SU-DHL-6 (cell line): ENCODE measurements around the gene UBE2A.
A peak's percentile ranks its signal among the peaks of the same experiment; 100 is the strongest.

ENCODE experiments used
- H2AFZ ChIP-seq: fragments of 200-600 bp; sonication (generic); 2 replicates; pipeline ENCODE4 v1.6.1; 2014; ENCODE audit warnings: low read depth, mild to moderate bottlenecking, moderate library complexity, mixed read lengths, antibody characterized with exemption, low read length; ENCODE audit not compliant: severe bottlenecking
- H3F3A ChIP-seq: fragments of 200-600 bp; shearing (Covaris generic); 2 replicates; pipeline ENCODE4 v1.6.0; 2016; ENCODE audit warnings: antibody characterized with exemption, mild to moderate bottlenecking; ENCODE audit not compliant: insufficient read depth
- H3K27ac ChIP-seq: fragments of 200-600 bp; sonication (generic); 2 replicates; pipeline ENCODE4 v1.5.1; 2016; ENCODE audit warnings: low read depth, mild to moderate bottlenecking, low read length, moderate library complexity, mixed read lengths
- H3K27me3 ChIP-seq: fragments of 200-600 bp; sonication (generic), shearing (Covaris generic); 2 replicates; pipeline ENCODE4 v1.6.0; 2014; ENCODE audit warnings: mild to moderate bottlenecking, low read length
- H3K36me3 ChIP-seq: fragments of 200-600 bp; sonication (generic); 2 replicates; pipeline ENCODE4 v1.6.1; 2014; ENCODE audit warnings: mild to moderate bottlenecking, low read length, mixed read lengths
- H3K4me2 ChIP-seq: fragments of 300-600, 200-600 bp; shearing (Covaris generic), sonication (generic); 2 replicates; pipeline ENCODE4 v1.6.0; 2014; ENCODE audit warnings: low read length, low read depth, mild to moderate bottlenecking; ENCODE audit not compliant: poor library complexity, severe bottlenecking
- H3K4me3 ChIP-seq: fragments of 200-600 bp; sonication (generic); 2 replicates; pipeline ENCODE4 v1.5.1; 2014; ENCODE audit warnings: antibody characterized with exemption, low read length, mild to moderate bottlenecking, mixed read lengths; ENCODE audit not compliant: insufficient read depth, poor library complexity, severe bottlenecking
- H3K79me2 ChIP-seq: fragments of 200-600 bp; sonication (generic); 2 replicates; pipeline ENCODE4 v1.6.1; 2014; ENCODE audit warnings: mild to moderate bottlenecking, low read length, moderate library complexity; ENCODE audit not compliant: insufficient read depth
- H3K9ac ChIP-seq: fragments of 200-600 bp; sonication (generic); 2 replicates; pipeline ENCODE4 v1.7.0; 2014; ENCODE audit warnings: mild to moderate bottlenecking, low read length
- H3K9me2 ChIP-seq: fragments of 200-600 bp; sonication (generic); replicated peaks from 2 replicates; pipeline ENCODE4 v1.6.1; 2014; ENCODE audit warnings: low read length; ENCODE audit not compliant: insufficient read depth
- H3K9me3 ChIP-seq: fragments of 200-600 bp; sonication (generic); 2 replicates; pipeline ENCODE4 v1.6.1; 2014; ENCODE audit warnings: low read length, mixed read lengths; ENCODE audit not compliant: insufficient read depth
- H4K20me1 ChIP-seq: fragments of 200-600 bp; sonication (generic); 2 replicates; pipeline ENCODE4 v1.6.1; 2014; ENCODE audit warnings: low read depth, mild to moderate bottlenecking, antibody characterized with exemption, low read length, moderate library complexity, mixed read lengths
- CTCF ChIP-seq: fragments of 200-600 bp; sonication (generic); IDR thresholded peaks from one replicate; pipeline ENCODE4 v1.5.1; 2017; ENCODE audit warnings: antibody characterized with exemption, mild to moderate bottlenecking, low read length, moderate library complexity; ENCODE audit not compliant: insufficient read depth, poor library complexity, severe bottlenecking
- EZH2phosphoT487 ChIP-seq: fragments of 200-600 bp; sonication (generic), shearing (Covaris generic); conservative IDR thresholded peaks from 2 replicates; pipeline ENCODE4 v1.6.1; 2018; ENCODE audit warnings: mild to moderate bottlenecking, antibody characterized with exemption, low read length, moderate library complexity, mixed read lengths

UBE2A gene

DNA sequence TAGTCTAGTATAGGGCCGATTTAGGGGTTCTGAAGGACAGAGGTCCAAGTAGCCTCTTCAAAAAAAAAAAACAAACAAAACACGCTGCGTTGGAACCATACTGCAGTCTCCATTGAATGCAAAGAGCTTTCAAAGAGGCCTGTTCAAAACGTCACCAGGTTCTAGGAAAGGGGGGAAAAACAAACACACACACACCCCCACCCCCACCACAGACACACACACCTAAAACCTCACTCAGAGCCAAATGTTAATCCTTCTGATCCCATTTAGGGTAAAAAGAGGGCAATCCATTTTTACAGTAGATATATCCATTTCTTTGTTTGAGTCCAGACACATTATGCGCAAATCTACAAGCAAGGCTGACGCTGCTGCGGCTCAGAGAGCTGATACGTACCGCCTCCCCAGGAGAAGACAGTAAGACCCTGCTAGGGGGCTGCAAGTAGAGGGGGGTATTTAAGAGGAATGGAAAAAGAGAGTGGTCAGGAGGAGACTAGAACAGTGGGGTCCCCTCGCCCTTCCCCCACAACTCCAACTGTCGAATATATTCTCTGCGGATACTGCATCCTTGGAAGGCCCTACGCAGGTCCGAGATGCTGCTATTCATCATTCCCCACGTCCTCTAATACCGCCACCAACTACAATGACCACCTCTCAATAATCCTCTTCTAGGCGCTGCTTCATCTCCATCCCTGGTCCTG, 30.6 kb downstream of the UBE2A start:
- H3K79me2 ChIP-seq = peaks cover 52% of the 10 kb centered on the region
- H3K9ac ChIP-seq = peak overlapping the region; percentile 95
- TF ChIP-seq CTCF (no peak), EZH2phosphoT487 (no peak)
- peak overlapping the region; percentile 81 for H3K27ac ChIP-seq
- no peaks in the 10 kb centered on the region for H3K9me3 ChIP-seq
- no peak overlapping the region for H2AFZ ChIP-seq
- H3K4me2 ChIP-seq = peak overlapping the region; percentile 79
- H3K4me3 ChIP-seq = peak overlapping the region; percentile 86
- H3K36me3 ChIP-seq = no peaks in the 10 kb centered on the region
- no peaks in the 10 kb centered on the region for H3F3A ChIP-seq
- no peaks in the 10 kb centered on the region for H3K27me3 ChIP-seq
- H3K9me2 ChIP-seq = no peaks in the 10 kb centered on the region
- 0 out of 2 replicates have a peak, but pooled peaks cover 5% of the 10 kb centered on the region for H4K20me1 ChIP-seq

DNA sequence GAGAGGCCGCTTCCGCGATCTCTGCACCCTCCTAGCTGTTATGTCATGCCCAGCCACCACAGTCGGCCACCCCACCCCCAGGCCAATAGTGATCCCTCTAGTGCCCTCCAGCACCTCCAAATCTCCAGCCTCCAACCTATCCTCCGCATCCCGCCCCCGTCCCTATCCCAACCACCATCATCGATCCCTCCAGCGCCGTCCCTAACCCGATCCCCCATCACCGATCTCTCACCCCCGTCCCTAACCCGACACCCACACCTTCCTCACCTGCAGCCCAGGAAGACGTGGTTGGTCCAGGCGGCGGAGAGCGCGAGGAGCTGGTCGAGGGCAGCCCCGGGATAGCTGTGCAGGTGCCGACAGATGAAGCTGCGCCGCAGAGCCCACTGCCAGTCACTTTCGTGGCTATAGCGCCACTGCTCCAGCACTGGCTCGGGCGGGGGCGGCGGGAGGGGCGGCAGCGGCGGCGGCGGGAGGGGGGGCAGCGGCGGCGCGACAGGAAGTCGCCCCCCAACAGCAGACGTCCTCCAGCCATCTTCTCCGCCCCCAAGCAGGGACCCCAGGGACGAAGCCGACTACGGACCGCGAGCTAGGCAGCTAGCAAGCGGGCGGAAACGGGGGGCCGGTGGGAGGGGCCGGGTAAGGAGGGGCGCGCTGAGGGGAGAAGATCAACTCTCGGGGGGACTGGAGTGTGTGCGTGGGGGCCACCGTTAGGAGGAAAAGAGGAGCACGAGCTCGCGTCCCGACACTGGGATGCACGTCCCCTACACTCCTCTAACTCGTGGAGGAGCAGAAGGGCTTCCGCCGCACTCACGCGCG, 31.3 kb downstream of the UBE2A start:
- H3K27me3 ChIP-seq = no peaks in the 10 kb centered on the region
- peaks cover 46% of the 10 kb centered on the region for H3K79me2 ChIP-seq
- H3K4me2 ChIP-seq = peak overlapping the region; percentile 79
- H2AFZ ChIP-seq = no peak overlapping the region
- H3K9me3 ChIP-seq = no peaks in the 10 kb centered on the region
- no peak for TF ChIP-seq CTCF
- TF ChIP-seq EZH2phosphoT487 = no peak
- 0 out of 2 replicates have a peak, but pooled peaks cover 5% of the 10 kb centered on the region for H4K20me1 ChIP-seq
- H3F3A ChIP-seq = no peaks in the 10 kb centered on the region
- no peaks in the 10 kb centered on the region for H3K9me2 ChIP-seq
- peak overlapping the region; percentile 95 for H3K9ac ChIP-seq
- no peaks in the 10 kb centered on the region for H3K36me3 ChIP-seq
- H3K27ac ChIP-seq = peak overlapping the region; percentile 81
- H3K4me3 ChIP-seq = peak overlapping the region; percentile 86

DNA sequence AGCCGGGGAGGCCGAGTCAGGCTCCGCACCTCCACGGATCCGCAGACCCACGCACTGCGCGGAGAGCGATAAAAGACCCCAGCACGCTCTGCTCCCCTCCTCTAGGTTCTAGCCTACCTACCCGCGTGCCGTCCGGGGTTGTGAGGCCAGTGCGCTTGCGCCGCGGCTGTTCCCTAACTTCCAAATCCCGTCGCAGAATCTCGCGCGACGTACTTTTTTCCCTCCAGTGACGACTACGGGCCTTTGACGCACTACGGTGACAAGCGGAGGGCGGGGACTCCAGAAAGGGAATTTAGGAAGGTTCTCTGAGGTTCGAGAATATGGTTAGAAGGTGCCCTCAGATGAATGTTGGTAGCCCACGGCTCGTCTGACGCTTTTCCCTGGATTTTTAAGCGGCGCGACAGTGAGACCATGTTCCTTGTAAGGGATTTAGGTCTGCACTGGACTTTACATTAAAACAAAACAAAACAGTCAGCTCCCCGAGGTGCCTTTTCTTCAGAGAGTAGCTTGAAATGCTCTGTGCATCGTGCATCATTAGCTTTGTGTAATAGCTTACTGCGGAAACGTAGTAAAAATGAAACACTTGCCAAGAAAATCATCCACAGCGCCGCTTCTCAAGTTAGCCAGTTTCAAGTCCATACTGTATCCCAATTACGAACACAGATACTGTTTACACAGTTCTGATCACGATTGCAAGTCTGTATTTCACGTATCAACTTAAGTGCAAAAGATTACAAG, 32.1 kb downstream of the UBE2A start, which contains the start of gene NKRF:
Gene NKRF, minus strand, starts transcription at position 145 of the 738 bp plus-strand sequence.
- Histone ChIP-seq H3K4me2 (peak within 1 kb of the TSS; percentile 79), H3K9ac (peak within 1 kb of the TSS; percentile 95), H3K27ac (peak within 1 kb of the TSS; percentile 81), H3F3A (no peaks in the 10 kb centered on the region), H3K9me3 (no peaks in the 10 kb centered on the region), H3K4me3 (peak within 1 kb of the TSS; percentile 86), H4K20me1 (0 out of 2 replicates have a peak, but pooled peaks cover 5% of the 10 kb centered on the region), H3K36me3 (no peaks in the 10 kb centered on the region), H2AFZ (peak within 1 kb of the TSS; percentile 18), H3K79me2 (peaks cover 46% of the 10 kb centered on the region), H3K9me2 (no peaks in the 10 kb centered on the region), H3K27me3 (no peaks in the 10 kb centered on the region)
- TF ChIP-seq CTCF = no peak
- TF ChIP-seq EZH2phosphoT487 = no peak
